OCI-LY3 (cell line): ENCODE measurements around the gene ANKS1B.

ENCODE experiments used
- H2AFZ ChIP-seq: fragments of 200-600, 300-600 bp; shearing (Covaris generic); 2 replicates; pipeline ENCODE4 v1.6.0; 2014; ENCODE audit warnings: antibody characterized with exemption, low read depth, low read length
- H3K27ac ChIP-seq: fragments of 200-600, 300-600 bp; sonication (generic); 2 replicates; pipeline ENCODE4 v1.5.1; 2014; ENCODE audit warnings: mild to moderate bottlenecking, low read length, moderate library complexity, mixed read lengths
- H3K27me3 ChIP-seq: fragments of 200-600, 300-600 bp; sonication (generic); 2 replicates; pipeline ENCODE4 v1.6.1; 2014; ENCODE audit warnings: low read depth, low read length, mixed read lengths
- H3K36me3 ChIP-seq: fragments of 200-600, 300-600 bp; sonication (generic); replicated peaks from 2 replicates; pipeline ENCODE3; 2014; ENCODE audit warnings: low read depth, low read length, mixed read lengths
- H3K4me1 ChIP-seq: fragments of 300-600, 200-600 bp; sonication (generic); 2 replicates; pipeline ENCODE4 v1.6.1; 2014; ENCODE audit warnings: low read length, mixed read lengths
- H3K4me2 ChIP-seq: fragments of 200-600, 300-600 bp; sonication (generic); 2 replicates; pipeline ENCODE4 v1.6.1; 2014; ENCODE audit warnings: low read length, mixed read lengths
- H3K4me3 ChIP-seq: fragments of 300-600, 200-600 bp; sonication (generic); 2 replicates; pipeline ENCODE4 v1.5.1; 2014; ENCODE audit warnings: antibody characterized with exemption, mild to moderate bottlenecking, low read length, moderate library complexity
- H3K79me2 ChIP-seq: fragments of 300-600, 200-600 bp; shearing (Covaris generic); 2 replicates; pipeline ENCODE4 v1.6.1; 2014; ENCODE audit warnings: mild to moderate bottlenecking, low read length, mixed read lengths
- H3K9ac ChIP-seq: fragments of 300-600, 200-600 bp; shearing (Covaris generic); 2 replicates; pipeline ENCODE4 v1.6.0; 2014; ENCODE audit warnings: mild to moderate bottlenecking, low read length, moderate library complexity
- H3K9me3 ChIP-seq: fragments of 200-600, 300-600 bp; shearing (Covaris generic); 2 replicates; pipeline ENCODE4 v1.6.1; 2014; ENCODE audit warnings: low read length, mixed read lengths; ENCODE audit not compliant: insufficient read depth
- H4K20me1 ChIP-seq: fragments of 200-600, 300-600 bp; sonication (generic); 2 replicates; pipeline ENCODE4 v1.6.1; 2016; ENCODE audit warnings: low read length, mixed read lengths; ENCODE audit not compliant: insufficient read depth
- EZH2phosphoT487 ChIP-seq: fragments of 200-600 bp; shearing (Covaris generic); IDR thresholded peaks from 2 replicates; pipeline ENCODE4 v1.6.1; 2018; ENCODE audit warnings: antibody characterized with exemption, mixed run types, low read depth
- TF ChIP-seq, protein P1 (sequence below): fragments of 200-600, 300-600 bp; sonication (generic); IDR thresholded peaks from 2 replicates; pipeline ENCODE4 v1.5.1; 2014; ENCODE audit warnings: antibody characterized with exemption, low read length, low read depth

Gene ANKS1B

DNA sequence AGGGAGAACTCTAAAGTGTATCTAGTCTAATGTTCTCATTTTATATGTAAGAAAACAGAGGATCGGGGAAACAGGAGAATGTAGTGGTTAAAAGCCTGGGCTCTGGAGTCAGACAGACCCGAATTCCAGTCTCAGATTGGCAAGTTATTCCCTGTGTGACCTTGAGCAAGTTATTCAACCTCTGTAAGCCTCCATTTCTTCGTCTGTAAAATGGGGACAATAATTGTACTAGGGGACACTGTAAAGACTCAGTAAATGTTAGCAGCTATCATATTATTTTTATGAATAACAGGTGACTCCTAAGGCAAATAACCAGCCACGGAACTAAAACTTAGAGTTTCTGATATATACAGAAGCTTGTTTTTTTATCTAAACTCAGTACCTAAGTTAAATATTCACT lies 1187.5 kb downstream of the ANKS1B start:
- TF ChIP-seq, protein P1, sequence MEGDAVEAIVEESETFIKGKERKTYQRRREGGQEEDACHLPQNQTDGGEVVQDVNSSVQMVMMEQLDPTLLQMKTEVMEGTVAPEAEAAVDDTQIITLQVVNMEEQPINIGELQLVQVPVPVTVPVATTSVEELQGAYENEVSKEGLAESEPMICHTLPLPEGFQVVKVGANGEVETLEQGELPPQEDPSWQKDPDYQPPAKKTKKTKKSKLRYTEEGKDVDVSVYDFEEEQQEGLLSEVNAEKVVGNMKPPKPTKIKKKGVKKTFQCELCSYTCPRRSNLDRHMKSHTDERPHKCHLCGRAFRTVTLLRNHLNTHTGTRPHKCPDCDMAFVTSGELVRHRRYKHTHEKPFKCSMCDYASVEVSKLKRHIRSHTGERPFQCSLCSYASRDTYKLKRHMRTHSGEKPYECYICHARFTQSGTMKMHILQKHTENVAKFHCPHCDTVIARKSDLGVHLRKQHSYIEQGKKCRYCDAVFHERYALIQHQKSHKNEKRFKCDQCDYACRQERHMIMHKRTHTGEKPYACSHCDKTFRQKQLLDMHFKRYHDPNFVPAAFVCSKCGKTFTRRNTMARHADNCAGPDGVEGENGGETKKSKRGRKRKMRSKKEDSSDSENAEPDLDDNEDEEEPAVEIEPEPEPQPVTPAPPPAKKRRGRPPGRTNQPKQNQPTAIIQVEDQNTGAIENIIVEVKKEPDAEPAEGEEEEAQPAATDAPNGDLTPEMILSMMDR: no peak
- no peak for TF ChIP-seq EZH2phosphoT487
- Histone ChIP-seq H3K4me3 (no peak overlapping the region), H3K4me2 (no peak overlapping the region), H3K79me2 (no peaks in the 10 kb centered on the region), H3K9me3 (no peaks in the 10 kb centered on the region), H3K36me3 (no peaks in the 10 kb centered on the region), H3K27me3 (no peaks in the 10 kb centered on the region), H2AFZ (no peak overlapping the region), H3K4me1 (peaks cover 8% of the 10 kb centered on the region), H3K27ac (no peak overlapping the region), H4K20me1 (no peaks in the 10 kb centered on the region), H3K9ac (no peak overlapping the region)

DNA sequence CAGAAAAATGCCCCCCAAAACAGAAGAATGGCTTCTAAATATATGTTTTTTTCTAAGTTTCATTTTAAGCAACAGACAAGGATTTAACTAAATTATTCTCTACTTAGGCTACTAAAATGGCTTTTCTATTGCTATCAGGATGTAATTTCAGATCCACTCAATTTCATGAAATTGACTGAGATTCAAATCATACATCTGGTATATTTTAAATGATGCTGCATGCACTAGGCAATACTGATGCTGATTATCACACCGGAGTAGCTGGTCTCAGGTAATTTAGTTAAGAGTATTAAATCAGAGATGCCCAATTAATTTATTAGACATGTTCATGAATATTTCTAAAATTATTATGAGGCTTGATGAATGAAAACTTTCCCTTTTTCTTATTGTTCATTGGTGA lies 1188.0 kb downstream of the ANKS1B start:
- no peak overlapping the region for H3K4me3 ChIP-seq
- no peak overlapping the region for H3K9ac ChIP-seq
- TF ChIP-seq, protein P1: no peak

DNA sequence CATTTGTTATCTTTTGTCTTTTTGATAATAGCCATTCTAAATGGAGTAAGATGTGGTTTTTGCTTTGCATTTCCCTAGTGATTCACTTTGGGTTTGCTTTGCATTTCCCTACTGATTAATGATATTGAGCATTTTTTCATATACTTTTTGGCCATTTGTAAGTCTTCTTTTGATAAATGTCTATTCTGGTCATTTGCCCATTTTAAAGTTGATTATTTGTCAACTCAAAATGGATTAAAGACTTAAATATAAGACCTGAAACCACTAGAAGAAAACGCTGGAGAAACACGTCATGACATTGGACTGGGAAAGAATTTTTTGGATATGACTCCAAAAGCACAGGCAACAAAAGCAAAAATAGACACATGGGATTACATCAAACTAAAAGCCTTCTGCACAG lies 1191.6 kb downstream of the ANKS1B start:
- Histone ChIP-seq H4K20me1 (no peaks in the 10 kb centered on the region), H3K27me3 (no peaks in the 10 kb centered on the region), H3K9ac (no peak overlapping the region), H3K4me2 (no peak overlapping the region), H3K27ac (no peak overlapping the region), H3K4me1 (no peaks in the 10 kb centered on the region), H2AFZ (no peak overlapping the region), H3K4me3 (no peak overlapping the region), H3K9me3 (no peaks in the 10 kb centered on the region), H3K79me2 (no peaks in the 10 kb centered on the region), H3K36me3 (no peaks in the 10 kb centered on the region)
- no peak for TF ChIP-seq EZH2phosphoT487
- TF ChIP-seq, protein P1: no peak

More for the DNA sequence above, 1188.0 kb downstream of the ANKS1B start:
- H4K20me1 ChIP-seq: no peaks in the 10 kb centered on the region
- peaks cover 8% of the 10 kb centered on the region for H3K4me1 ChIP-seq
- no peak overlapping the region for H3K27ac ChIP-seq
- no peak overlapping the region for H3K4me2 ChIP-seq
- H3K36me3 ChIP-seq: no peaks in the 10 kb centered on the region
- no peaks in the 10 kb centered on the region for H3K27me3 ChIP-seq
- no peaks in the 10 kb centered on the region for H3K9me3 ChIP-seq
- no peaks in the 10 kb centered on the region for H3K79me2 ChIP-seq
- no peak overlapping the region for H2AFZ ChIP-seq

DNA sequence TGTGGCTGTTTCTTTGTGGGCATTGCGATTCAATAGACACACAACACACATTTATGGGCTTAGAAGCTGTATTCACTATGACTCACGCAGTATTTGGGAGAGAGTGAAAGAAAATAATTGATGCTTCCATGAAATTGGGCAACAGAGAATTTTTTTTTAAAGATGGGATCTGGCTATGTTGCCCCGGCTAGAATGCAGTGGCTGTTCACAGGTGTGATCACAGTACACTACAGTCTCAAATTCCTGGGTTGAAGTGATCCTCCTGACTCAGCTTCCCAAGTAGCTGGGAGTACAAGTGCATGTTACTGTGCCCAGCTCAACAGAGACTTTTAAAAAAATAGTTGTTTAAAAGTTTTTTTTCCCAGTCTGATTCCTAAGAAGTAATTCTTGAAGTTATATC lies 1193.3 kb downstream of the ANKS1B start:
- no peak overlapping the region for H3K4me2 ChIP-seq
- TF ChIP-seq, protein P1: no peak
- TF ChIP-seq EZH2phosphoT487: no peak
- H3K4me1 ChIP-seq: no peaks in the 10 kb centered on the region
- no peaks in the 10 kb centered on the region for H3K27me3 ChIP-seq
- no peaks in the 10 kb centered on the region for H3K36me3 ChIP-seq
- no peaks in the 10 kb centered on the region for H3K9me3 ChIP-seq
- H2AFZ ChIP-seq: no peak overlapping the region
- no peaks in the 10 kb centered on the region for H4K20me1 ChIP-seq
- no peak overlapping the region for H3K4me3 ChIP-seq
- H3K27ac ChIP-seq: no peak overlapping the region
- H3K79me2 ChIP-seq: no peaks in the 10 kb centered on the region
- no peak overlapping the region for H3K9ac ChIP-seq
